H1 (cell line): ENCODE results near the gene WIPI1.

Source experiments
- BRCA1 ChIP-seq: IDR thresholded peaks from 2 replicates; pipeline ENCODE4 v1.6.1; 2012; ENCODE audit warnings: low read depth, low read length, improper control_type of control experiment
- KDM1A ChIP-seq: fragments of 200-600, 300-600 bp; sonication (generic); IDR thresholded peaks from 2 replicates; pipeline ENCODE4 v1.7.1; 2016; ENCODE audit warnings: mild to moderate bottlenecking, low read length, borderline replicate concordance
- KDM5A ChIP-seq: fragments of 200-600 bp; IDR thresholded peaks from 2 replicates; pipeline ENCODE4 v1.7.1; 2012; ENCODE audit warnings: mild to moderate bottlenecking, low read length, inconsistent platforms, mixed read lengths
- POLR2AphosphoS5 ChIP-seq: IDR thresholded peaks from 2 replicates; pipeline ENCODE4 v1.6.1; 2011; ENCODE audit warnings: low read depth, low read length
- SP2 ChIP-seq: IDR thresholded peaks from 2 replicates; pipeline ENCODE4 v1.6.1; 2012; ENCODE audit warnings: mild to moderate bottlenecking, low read length, inconsistent platforms
- TF ChIP-seq, protein P1 (sequence below), 3 experiments: IDR thresholded peaks; 1 replicate in 2 of 3; 2 replicates in 1 of 3; pipeline versions ENCODE4 v1.5.1 to v1.6.1; 2011; ENCODE audit warnings: low read length in 3 of 3, mild to moderate bottlenecking in 3 of 3, inconsistent platforms in 2 of 3, low read depth in 1 of 3, moderate library complexity in 1 of 3; ENCODE audit not compliant: insufficient read depth in 1 of 3; ENCODE audit errors: control extremely low read depth in 1 of 3

DNA sequence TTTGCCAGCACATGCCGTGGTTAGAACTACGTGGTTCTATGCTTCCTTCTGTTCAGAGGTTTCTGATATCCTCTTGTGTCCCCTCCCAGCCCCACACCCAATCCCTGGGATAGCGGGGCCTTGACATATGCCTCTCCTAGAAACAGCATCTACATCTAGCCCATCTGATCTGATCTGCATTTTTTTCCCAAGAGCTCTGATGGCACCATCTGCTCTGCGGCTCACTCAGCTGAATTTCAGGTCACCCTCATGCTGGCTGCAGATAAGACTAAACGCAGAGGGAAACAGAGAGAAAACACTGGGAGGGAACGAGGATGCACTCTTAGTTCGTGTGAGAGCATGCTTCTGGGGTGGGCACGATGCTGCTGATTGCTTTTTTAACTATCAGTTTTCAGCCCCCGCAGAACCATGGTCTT is 10.7 kb downstream of the WIPI1 start:
- TF ChIP-seq, protein P1, sequence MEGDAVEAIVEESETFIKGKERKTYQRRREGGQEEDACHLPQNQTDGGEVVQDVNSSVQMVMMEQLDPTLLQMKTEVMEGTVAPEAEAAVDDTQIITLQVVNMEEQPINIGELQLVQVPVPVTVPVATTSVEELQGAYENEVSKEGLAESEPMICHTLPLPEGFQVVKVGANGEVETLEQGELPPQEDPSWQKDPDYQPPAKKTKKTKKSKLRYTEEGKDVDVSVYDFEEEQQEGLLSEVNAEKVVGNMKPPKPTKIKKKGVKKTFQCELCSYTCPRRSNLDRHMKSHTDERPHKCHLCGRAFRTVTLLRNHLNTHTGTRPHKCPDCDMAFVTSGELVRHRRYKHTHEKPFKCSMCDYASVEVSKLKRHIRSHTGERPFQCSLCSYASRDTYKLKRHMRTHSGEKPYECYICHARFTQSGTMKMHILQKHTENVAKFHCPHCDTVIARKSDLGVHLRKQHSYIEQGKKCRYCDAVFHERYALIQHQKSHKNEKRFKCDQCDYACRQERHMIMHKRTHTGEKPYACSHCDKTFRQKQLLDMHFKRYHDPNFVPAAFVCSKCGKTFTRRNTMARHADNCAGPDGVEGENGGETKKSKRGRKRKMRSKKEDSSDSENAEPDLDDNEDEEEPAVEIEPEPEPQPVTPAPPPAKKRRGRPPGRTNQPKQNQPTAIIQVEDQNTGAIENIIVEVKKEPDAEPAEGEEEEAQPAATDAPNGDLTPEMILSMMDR (IDR thresholded peaks at IDR 0.05; ENCODE audit: control extremely low read depth in 1 of 3, insufficient read depth in 1 of 3, low read depth in 1 of 3, low read length in 3 of 3), result no peak
- no peak for TF ChIP-seq KDM1A
- no peak for TF ChIP-seq SP2
- no peak for TF ChIP-seq POLR2AphosphoS5
- TF ChIP-seq BRCA1, result no peak
- TF ChIP-seq KDM5A, result no peak
